HepG2 (cell line): ENCODE measurements around the gene EPHA3. TPM values are rescaled to one million over a fixed set of nuclear protein-coding genes. Genes with fewer than 3 reads are reported as not detected.

ENCODE experiments used
- ATAC-seq: fragments of 200-7000 bp; cut with Tn5 transposase; 3 replicates; pipeline ENCODE4 v1.9.1; 2020; ENCODE audit warnings: mild to moderate bottlenecking, moderate library complexity
- BruUV-seq: library from RNA; stranded (reverse); fragments of 400-500 nt; replicated peaks from 2 replicates; lab custom pipeline; 2021; lab: Mats Ljungman, UMichigan
- CTCF ChIA-PET: fragments of 300-600 bp; formaldehyde crosslinking; extraction: SDS; loops from one replicate; lab custom pipeline; 2021; ENCODE audit warnings: low total read pairs, inconsistent platforms, low intra/inter-chr PET ratio; lab: Yijun Ruan, JAX
- POLR2A ChIA-PET: fragments of 350-600 bp; sonication (Branson Sonifier 250); formaldehyde crosslinking; loops from one replicate; lab custom pipeline; 2020; ENCODE audit warnings: antibody characterized with exemption, inconsistent platforms; lab: Yijun Ruan, JAX
- DNase-seq: peaks from one replicate; pipeline ENCODE4 v3.0.0-alpha.2; 2015; ENCODE audit warnings: low spot score
- FAIRE-seq: peaks from 3 replicates; lab custom pipeline; 2011; peaks lifted over from hg19 to GRCh38; lab: Jason Lieb, UNC
- H2AFZ ChIP-seq: one replicate; pipeline ENCODE4 v1.6.1; 2011; ENCODE audit warnings: low read length, inconsistent platforms
- H3K27ac ChIP-seq: fragments of 300-600 bp; 3 replicates; pipeline ENCODE4 v1.8.0; 2011; ENCODE audit warnings: mixed run types, mild to moderate bottlenecking, mixed read lengths, low read length, inconsistent platforms; ENCODE audit not compliant: insufficient read depth; ENCODE audit errors: extremely low read length
- H3K27me3 ChIP-seq, 2 experiments: fragments of 200-600 bp in 1 of 2; 2 replicates in 1 of 2; 3 replicates in 1 of 2; pipeline versions ENCODE4 v1.6.0 to v1.8.0; 2011; ENCODE audit warnings: low read length in 2 of 2, mild to moderate bottlenecking in 2 of 2, moderate library complexity in 2 of 2, inconsistent platforms in 1 of 2; ENCODE audit not compliant: insufficient read depth in 2 of 2, control insufficient read depth in 1 of 2
- H3K36me3 ChIP-seq, 2 experiments: fragments of 200-600 bp in 1 of 2; replicated peaks in 1 of 2; 2 replicates in 1 of 2; 3 replicates in 1 of 2; pipeline versions ENCODE4 v1.5.1 to v1.8.0; 2011; ENCODE audit warnings: low read length in 2 of 2, inconsistent platforms in 1 of 2; ENCODE audit not compliant: insufficient read depth in 2 of 2, control insufficient read depth in 1 of 2
- H3K4me1 ChIP-seq: 2 replicates; pipeline ENCODE4 v1.5.1; 2012; ENCODE audit warnings: low read length, inconsistent platforms; ENCODE audit not compliant: insufficient read depth
- H3K4me2 ChIP-seq: 2 replicates; pipeline ENCODE4 v1.6.0; 2011; ENCODE audit warnings: low read depth, low read length, inconsistent platforms
- H3K4me3 ChIP-seq, 3 experiments: fragments of 200-600 bp in 1 of 3; sonication (generic), shearing (Covaris generic) in 1 of 3; replicated peaks in 1 of 3; 2 replicates each; pipeline ENCODE4 v1.5.1; 2011 to 2016; ENCODE audit warnings: low read length in 3 of 3, inconsistent platforms in 2 of 3, low read depth in 2 of 3, mild to moderate bottlenecking in 2 of 3, control low read depth in 1 of 3, mixed read lengths in 1 of 3; ENCODE audit not compliant: insufficient read depth in 1 of 3
- H3K79me2 ChIP-seq: one replicate; pipeline ENCODE4 v1.6.1; 2011; ENCODE audit warnings: low read length, inconsistent platforms; ENCODE audit not compliant: insufficient read depth
- H3K9ac ChIP-seq: 2 replicates; pipeline ENCODE4 v1.6.0; 2011; ENCODE audit warnings: mild to moderate bottlenecking, low read depth, low read length, inconsistent platforms; ENCODE audit not compliant: insufficient read depth
- H3K9me3 ChIP-seq: 2 replicates; pipeline ENCODE4 v1.5.1; 2012; ENCODE audit warnings: mild to moderate bottlenecking, low read length
- H4K20me1 ChIP-seq: 2 replicates; pipeline ENCODE4 v1.6.0; 2011; ENCODE audit warnings: inconsistent platforms, mild to moderate bottlenecking, low read length, moderate library complexity; ENCODE audit not compliant: insufficient read depth
- CENPT ChIP-seq: sonication (generic); formaldehyde crosslinking; IDR thresholded peaks from 2 replicates; pipeline ENCODE4 v1.8.0; 2022; ENCODE audit warnings: low read depth, mild to moderate bottlenecking, moderate library complexity, missing genetic modification reagents
- FOXK2 ChIP-seq: fragments of 450-650 bp; IDR thresholded peaks from 2 replicates; pipeline ENCODE4 v1.6.1; 2016
- GPBP1L1 ChIP-seq: sonication (generic); formaldehyde crosslinking; IDR thresholded peaks from 2 replicates; pipeline ENCODE4 v1.5.0; 2020; ENCODE audit warnings: mild to moderate bottlenecking, missing genetic modification reagents
- MAF1 ChIP-seq: sonication (generic); formaldehyde crosslinking; IDR thresholded peaks from 2 replicates; pipeline ENCODE4 v1.5.0; 2020; ENCODE audit warnings: missing genetic modification reagents, borderline replicate concordance
- MEF2D ChIP-seq: sonication (generic); formaldehyde crosslinking; IDR thresholded peaks from 2 replicates; pipeline ENCODE4 v1.5.1; 2020; ENCODE audit warnings: mild to moderate bottlenecking, missing genetic modification reagents
- MZF1 ChIP-seq: sonication (generic); formaldehyde crosslinking; IDR thresholded peaks from 2 replicates; pipeline ENCODE4 v1.8.1; 2023; ENCODE audit warnings: mild to moderate bottlenecking, missing genetic modification reagents, borderline replicate concordance
- NPAS2 ChIP-seq: sonication (generic); formaldehyde crosslinking; IDR thresholded peaks from 2 replicates; pipeline ENCODE4 v1.8.0; 2022; ENCODE audit warnings: mild to moderate bottlenecking, missing genetic modification reagents, borderline replicate concordance
- PHF8 ChIP-seq: sonication (generic); formaldehyde crosslinking; IDR thresholded peaks from 2 replicates; pipeline ENCODE4 v1.5.0; 2020; ENCODE audit warnings: missing genetic modification reagents
- POLR2AphosphoS2 ChIP-seq: IDR thresholded peaks from 2 replicates; pipeline ENCODE4 v1.6.1; 2011; ENCODE audit warnings: low read depth, low read length, improper control_type of control experiment
- SETDB1 ChIP-seq: sonication (generic); formaldehyde crosslinking; IDR thresholded peaks from 2 replicates; pipeline ENCODE4 v1.5.1; 2020; ENCODE audit warnings: missing genetic modification reagents, mild to moderate bottlenecking, borderline replicate concordance
- ZBTB8A ChIP-seq: sonication (generic); formaldehyde crosslinking; IDR thresholded peaks from 2 replicates; pipeline ENCODE4 v1.4.0; 2020; ENCODE audit warnings: mild to moderate bottlenecking, low read depth, missing genetic modification reagents, borderline replicate concordance
- ZNF143 ChIP-seq: sonication (generic); formaldehyde crosslinking; IDR thresholded peaks from 2 replicates; pipeline ENCODE4 v1.4.0; 2020; ENCODE audit warnings: missing genetic modification reagents
- ZNF20 ChIP-seq: sonication (generic); formaldehyde crosslinking; IDR thresholded peaks from 2 replicates; pipeline ENCODE4 v1.4.0; 2020; ENCODE audit warnings: mild to moderate bottlenecking, moderate library complexity, missing genetic modification reagents
- ZNF543 ChIP-seq: sonication (generic); formaldehyde crosslinking; IDR thresholded peaks from 2 replicates; pipeline ENCODE4 v1.4.0; 2020; ENCODE audit warnings: mild to moderate bottlenecking, missing genetic modification reagents
- ZNF616 ChIP-seq: sonication (generic); formaldehyde crosslinking; IDR thresholded peaks from 2 replicates; pipeline ENCODE4 v1.5.0; 2020; ENCODE audit warnings: low read depth, mild to moderate bottlenecking, missing genetic modification reagents
- ZSCAN9 ChIP-seq: IDR thresholded peaks from 2 replicates; pipeline ENCODE4 v1.6.1; 2016; ENCODE audit warnings: borderline replicate concordance
- WGBS: methylation state at CpG from one replicate; pipeline ENCODE4 v1.1.6; 2017; ENCODE audit warnings: low lambda C conversion rate; 5-methylcytosine and 5-hydroxymethylcytosine counted together
- in situ Hi-C: cut with HindIII; loops from 2 replicates; pipeline ENCODE4 v1.10.0; 2017; ENCODE audit warnings: low pct_unique_long_range_greater_than_20kb; ENCODE audit not compliant: extremely low pct_ligation_motif_present
- intact Hi-C: fragments of 100-400 bp; cut with micrococcal nuclease; formaldehyde crosslinking; loops from one replicate; pipeline ENCODE4 v1.10.0; 2022; ENCODE audit not compliant: unreplicated experiment
- polyA plus RNA-seq, 8 experiments: library from polyadenylated mRNA; depleted of rRNA in 3 of 8; stranded (reverse) in 7 of 8; unstranded in 1 of 8; fragments of >200 nt; fragmentation: Illumina TruSeq in 4 of 8; extraction: Trizol in 4 of 8; gene quantifications; 2 replicates each; pipeline versions ENCODE4 v1.2.1 to v1.2.3, GENCODE V29; 2011 to 2016; ENCODE audit warnings: low read depth in 4 of 8, missing spikeins in 1 of 8, mixed read lengths in 1 of 8; ENCODE audit not compliant: insufficient read depth in 1 of 8
- total RNA-seq, 5 experiments: library from RNA; depleted of rRNA; stranded (reverse); fragments of >200 nt; fragmentation: Illumina TruSeq; extraction: Trizol; gene quantifications; 2 replicates each; pipeline ENCODE4 v1.2.3, GENCODE V29; 2016; ENCODE audit warnings: low read depth in 1 of 5
- TF ChIP-seq, protein P1 (sequence below): sonication (generic); formaldehyde crosslinking; IDR thresholded peaks from 2 replicates; pipeline ENCODE4 v1.8.0; 2022; ENCODE audit warnings: missing genetic modification reagents, mild to moderate bottlenecking, borderline replicate concordance
- TF ChIP-seq, protein P2 (sequence below), 2 experiments: fragments of 450-650 bp in 1 of 2; sonication (generic) in 1 of 2; formaldehyde crosslinking; IDR thresholded peaks; 2 replicates each; pipeline versions ENCODE4 v1.5.0 to v1.8.0; 2020 to 2022; ENCODE audit warnings: mild to moderate bottlenecking in 1 of 2, missing genetic modification reagents in 1 of 2

Gene EPHA3
- total and polyA plus RNA-seq, 2 of the 13 experiments (the other 11 are each of a cell fraction or from before 2014, with no cell fraction given): 0.01 TPM; not detected in 1

- no peaks in the 10 kb centered on the region for H3K36me3 ChIP-seq
- POLR2A ChIA-PET: no interaction called here
- H3K4me1 ChIP-seq: no peaks in the 10 kb centered on the region
- H3K4me3 ChIP-seq: no peak overlapping the region
- intact Hi-C loops: no loop called here
- no peaks in the 10 kb centered on the region for H3K79me2 ChIP-seq
- no peak for FAIRE-seq
- H3K27ac ChIP-seq: no peak overlapping the region
- no TSS peak for BruUV-seq
- in situ Hi-C loops: no loop called here
- CTCF ChIA-PET: no interaction called here
- H3K4me2 ChIP-seq: no peak overlapping the region
- H3K9me3 ChIP-seq: no peaks in the 10 kb centered on the region
- no peak overlapping the region for H2AFZ ChIP-seq
- H3K27me3 ChIP-seq: no peaks in the 10 kb centered on the region
- TF ChIP-seq, protein P1, sequence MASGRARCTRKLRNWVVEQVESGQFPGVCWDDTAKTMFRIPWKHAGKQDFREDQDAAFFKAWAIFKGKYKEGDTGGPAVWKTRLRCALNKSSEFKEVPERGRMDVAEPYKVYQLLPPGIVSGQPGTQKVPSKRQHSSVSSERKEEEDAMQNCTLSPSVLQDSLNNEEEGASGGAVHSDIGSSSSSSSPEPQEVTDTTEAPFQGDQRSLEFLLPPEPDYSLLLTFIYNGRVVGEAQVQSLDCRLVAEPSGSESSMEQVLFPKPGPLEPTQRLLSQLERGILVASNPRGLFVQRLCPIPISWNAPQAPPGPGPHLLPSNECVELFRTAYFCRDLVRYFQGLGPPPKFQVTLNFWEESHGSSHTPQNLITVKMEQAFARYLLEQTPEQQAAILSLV (CRISPR knock-in tag): no peak
- TF ChIP-seq CENPT (no peak), ZSCAN9 (CRISPR knock-in tag) (no peak), ZNF143 (no peak), PHF8 (no peak), POLR2AphosphoS2 (no peak), SETDB1 (CRISPR knock-in tag) (no peak), MZF1 (CRISPR knock-in tag) (no peak), ZNF616 (no peak), FOXK2 (no peak), NPAS2 (CRISPR knock-in tag) (no peak), MAF1 (CRISPR knock-in tag) (no peak), MEF2D (CRISPR knock-in tag) (no peak), ZNF543 (no peak), GPBP1L1 (CRISPR knock-in tag) (no peak), ZBTB8A (CRISPR knock-in tag) (no peak), ZNF20 (CRISPR knock-in tag) (no peak)
- TF ChIP-seq, protein P2, sequence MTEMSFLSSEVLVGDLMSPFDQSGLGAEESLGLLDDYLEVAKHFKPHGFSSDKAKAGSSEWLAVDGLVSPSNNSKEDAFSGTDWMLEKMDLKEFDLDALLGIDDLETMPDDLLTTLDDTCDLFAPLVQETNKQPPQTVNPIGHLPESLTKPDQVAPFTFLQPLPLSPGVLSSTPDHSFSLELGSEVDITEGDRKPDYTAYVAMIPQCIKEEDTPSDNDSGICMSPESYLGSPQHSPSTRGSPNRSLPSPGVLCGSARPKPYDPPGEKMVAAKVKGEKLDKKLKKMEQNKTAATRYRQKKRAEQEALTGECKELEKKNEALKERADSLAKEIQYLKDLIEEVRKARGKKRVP (CRISPR knock-in tag; IDR thresholded peaks at IDR 0.05): no peak
- no peaks in the 10 kb centered on the region for H4K20me1 ChIP-seq
- no peak for ATAC-seq
- no peak for DNase-seq
- WGBS: 15% methylated on average over 3 of the region's 3 CpGs
- H3K9ac ChIP-seq: no peak overlapping the region
Measured at GRCh38 chr3:89411201-89411600, 303.8 kb downstream of the EPHA3 start.
